GM21367 (cell line): ENCODE data around the gene COL4A2.
"Not testable (repeated sequence)": the region's sequence is repeated elsewhere in the genome, so short reads cannot be mapped to it uniquely, and the experiment has no call there.

Source experiments
- ATAC-seq: cut with Tn5 transposase; IDR thresholded peaks from one replicate; pipeline ENCODE4 v1.9.1; 2021; ENCODE audit not compliant: unreplicated experiment

Gene COL4A2

DNA sequence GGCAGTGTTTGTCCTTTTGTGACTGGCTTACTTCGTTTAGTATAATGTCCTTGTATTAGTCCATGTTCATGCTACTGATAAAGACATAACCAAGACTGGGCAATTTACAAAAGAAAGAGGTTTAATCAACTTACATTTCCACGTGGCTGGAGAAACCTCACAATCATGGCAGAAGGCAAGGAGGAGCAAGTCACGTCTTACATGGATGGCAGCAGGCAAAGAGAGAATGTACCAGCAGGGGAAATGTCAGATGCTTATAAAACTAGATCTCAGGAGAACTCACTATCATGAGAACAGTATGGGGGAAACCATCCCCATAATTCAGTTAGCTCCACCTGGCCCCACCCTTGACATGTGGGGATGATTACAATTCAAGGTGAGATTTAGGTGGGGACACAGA, 14.5 kb downstream of the COL4A2 start:
- ATAC-seq: not testable (repeated sequence)

- no peak for ATAC-seq
Measured at GRCh38 chr13:110322126-110322827, 15.2 kb downstream of the COL4A2 start.

GRCh38 chr13:110322828-110323171, 15.7 kb downstream of the COL4A2 start:
- ATAC-seq: no peak

DNA sequence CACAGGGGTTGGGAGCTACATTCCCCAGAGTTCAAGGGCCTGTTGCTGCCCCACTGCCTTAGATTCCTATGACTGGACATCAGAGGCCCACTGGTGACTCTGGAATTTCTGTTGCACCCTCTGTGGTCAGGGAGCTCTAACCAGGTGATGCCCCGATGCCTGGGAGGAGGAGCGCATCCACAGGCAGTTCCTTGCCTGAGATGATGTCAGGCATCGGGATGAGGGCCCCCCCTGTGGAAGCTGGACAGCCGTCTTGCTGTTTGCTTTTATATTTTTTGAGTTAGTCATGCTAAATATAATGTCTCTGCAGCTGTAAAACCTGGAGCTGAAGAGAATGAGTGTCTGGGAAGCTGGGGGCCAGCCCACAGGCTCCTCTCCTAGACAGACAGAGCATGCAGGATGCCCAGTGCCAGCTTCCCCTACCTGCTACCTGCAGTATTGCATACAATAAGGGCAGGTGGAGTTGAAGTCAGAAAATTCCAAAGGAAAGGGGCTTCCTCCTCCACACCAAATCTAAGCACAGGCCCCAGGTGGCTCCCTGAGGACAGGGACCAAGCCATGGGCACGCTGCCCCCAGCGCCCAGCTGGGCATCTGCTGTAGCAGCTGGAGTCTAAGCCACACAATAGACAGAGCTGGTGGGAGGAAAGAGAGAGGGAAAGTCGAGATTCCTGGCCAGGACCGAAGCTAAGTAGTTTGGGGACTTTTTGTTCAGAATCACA, 16.2 kb downstream of the COL4A2 start:
- no peak for ATAC-seq

DNA sequence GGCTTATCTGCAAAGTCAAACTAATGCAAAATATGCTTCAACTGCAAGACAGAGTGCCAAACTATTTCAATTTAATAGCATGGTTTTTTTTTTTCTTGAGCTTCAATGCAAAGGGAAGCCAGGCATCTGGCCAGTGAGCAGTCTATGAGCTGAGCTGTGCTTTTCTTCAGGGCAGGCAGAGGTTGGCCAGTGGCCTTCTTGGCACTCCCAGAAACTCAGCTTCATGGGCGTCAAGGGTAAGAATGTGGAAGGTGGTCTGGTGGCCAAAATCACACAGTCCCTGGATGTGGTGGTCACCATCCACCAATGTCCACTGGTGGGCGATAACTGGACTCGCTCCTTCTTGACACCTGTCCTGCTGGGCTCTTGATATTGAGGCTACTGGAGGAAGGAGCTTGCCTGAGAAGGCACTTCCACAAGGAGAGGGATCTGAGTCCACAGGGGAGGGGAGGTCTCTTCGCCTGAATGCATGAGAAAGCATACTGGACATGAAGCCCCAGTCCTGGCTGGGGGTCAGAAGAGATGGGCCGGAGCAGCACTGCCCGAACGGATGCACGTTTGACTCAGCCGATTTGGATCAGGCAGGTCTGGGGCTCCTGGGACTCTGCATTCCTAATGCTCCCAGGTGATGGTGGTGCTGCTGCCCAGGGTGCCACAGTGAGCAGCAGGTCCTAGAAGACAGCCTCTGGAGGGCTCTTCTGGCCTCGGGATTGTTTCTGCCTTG, 17.1 kb downstream of the COL4A2 start:
- ATAC-seq: no peak

GRCh38 chr13:110326263-110326904, 19.3 kb downstream of the COL4A2 start:
- no peak for ATAC-seq

DNA sequence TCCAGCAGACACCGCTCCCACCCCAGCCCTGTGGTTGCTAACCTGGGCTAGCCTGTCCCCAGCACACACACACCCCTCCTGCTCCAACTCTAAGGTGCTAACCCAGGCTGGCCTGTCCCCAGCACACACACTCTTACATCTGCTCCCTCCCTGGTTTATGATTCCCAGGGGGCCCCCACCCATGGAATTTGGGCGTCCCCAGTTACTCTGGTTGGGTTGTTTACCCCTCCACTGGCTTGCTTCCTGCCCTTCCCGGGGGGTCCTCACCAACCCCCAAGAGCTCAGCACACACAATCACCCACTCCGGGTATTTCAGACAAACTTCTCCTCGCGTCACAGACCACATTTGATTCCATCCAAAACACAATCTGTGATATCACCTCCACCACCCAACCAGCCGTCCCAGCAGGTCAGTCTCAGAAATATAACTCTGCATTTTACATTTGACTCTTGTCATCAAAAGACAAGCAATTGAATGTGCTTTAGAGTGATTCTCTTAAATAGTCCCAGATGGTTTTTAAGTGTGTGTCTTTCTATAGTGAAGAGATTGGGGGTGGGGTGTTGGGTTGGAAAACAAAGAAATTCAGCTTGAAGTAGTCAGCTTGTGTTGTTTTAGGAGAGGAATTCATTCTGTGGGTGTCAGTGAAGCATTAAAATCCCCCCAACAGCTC, 20.1 kb downstream of the COL4A2 start:
- no peak for ATAC-seq

DNA sequence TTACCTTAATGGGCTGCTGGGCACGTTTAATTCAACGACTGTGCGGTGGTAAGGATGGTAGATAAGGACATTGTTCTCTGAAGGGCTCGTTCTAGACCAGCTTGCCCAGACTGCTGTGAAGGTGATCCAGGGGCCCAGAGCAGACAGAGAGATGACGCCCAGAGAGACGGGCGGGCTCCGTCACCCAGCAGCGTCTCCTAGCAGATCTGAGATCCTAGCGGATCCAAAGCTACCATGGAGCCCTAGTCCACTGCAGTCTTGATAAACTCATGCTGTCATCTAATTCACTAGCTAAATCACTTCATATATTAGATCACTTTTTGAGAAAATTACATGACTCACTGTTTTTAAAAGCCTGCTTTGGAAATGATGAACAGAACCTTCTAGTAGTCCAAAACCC, 21.5 kb downstream of the COL4A2 start:
- ATAC-seq: no peak

DNA sequence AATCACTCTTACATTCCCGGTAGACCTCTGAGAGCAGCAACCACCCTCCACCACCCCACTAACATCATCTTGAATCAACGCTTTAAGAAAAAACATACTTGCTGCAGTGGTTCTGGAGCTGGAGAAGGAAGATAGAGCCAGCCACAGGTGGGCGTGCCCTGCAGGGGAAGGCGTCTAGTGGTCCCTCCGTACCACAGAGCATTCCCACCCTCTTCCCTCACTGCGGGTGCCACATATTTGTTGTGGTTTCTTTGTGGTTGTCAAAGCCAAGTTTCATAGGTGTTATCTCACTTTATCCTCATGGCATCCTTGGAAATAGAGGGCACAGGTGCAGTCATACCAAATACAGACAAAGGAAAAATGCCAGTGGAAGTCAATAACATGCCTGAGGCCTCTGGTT, 22.2 kb downstream of the COL4A2 start:
- no peak for ATAC-seq

DNA sequence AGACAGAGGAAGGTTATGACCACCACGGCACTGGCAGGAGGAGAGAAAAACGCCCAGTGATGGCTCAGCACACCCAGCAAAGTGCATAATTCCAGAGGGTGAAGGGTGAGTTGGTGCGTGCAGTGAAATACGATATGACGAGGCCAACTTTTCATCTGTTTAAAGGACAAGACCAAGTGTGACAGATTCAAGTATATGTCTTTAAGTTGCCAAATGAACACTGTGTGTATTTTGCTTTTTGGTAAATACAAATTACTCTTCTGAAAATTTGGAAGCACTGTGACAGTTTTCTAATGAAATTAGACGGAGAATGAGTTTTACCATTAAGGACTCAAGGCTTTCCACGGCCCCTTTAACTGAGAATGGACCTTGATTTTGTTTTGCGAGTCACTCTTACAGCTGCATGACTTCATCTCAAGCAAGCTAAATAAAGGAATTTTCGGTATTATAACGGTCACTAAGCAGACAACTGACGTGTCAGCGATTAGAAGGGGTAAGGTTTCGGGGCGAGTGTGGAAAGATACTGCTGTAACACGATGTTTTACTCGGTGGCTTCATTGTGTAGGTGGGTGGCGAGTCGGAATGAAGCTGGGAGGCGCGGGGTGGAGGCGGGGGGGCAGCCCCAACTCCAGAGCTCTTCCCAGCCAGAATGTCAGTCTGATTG, 22.8 kb downstream of the COL4A2 start:
- no peak for ATAC-seq

DNA sequence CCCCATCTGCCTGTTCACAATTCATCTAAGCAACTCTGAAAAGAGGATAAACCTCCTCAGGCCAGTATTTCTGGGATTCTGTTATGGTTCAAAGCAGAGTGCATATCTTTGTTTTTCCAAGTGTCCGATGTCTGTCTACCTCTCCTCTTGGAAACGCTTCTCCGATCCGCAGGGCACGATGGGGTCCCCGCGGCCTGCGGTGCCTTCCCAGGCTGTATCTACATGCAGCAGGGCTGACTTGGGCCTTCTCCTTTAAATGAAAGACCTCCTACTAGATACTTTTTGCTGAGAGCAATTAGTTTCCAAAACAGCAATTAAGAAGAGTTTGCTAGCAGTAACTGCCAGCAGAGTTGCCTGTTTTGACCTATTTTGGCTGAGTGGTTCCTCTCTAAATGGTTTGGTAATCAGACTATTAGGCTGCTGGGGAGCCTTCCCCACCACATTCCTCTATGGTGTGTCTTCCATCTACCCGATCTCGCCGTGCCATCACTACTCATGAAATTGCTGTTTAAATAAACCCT, 23.5 kb downstream of the COL4A2 start:
- ATAC-seq: no peak

DNA sequence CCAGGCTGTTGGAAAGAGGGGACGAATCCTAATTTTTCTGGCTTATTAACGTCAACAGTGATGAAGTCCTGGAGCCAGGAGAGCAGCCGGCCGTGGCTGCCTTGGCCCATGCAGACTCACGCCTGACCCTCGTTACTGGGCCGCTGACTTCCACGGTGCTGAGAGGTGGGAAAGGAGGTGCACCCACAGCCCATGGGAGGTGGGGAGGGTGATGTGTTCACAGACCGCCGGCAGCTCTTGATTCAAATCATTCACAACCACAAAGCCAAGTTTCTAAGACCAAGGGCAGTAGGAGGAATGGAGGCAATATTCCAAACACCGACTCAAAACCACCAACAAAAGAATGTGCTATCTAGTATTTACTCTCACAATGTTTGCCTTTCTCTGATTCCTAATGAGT, 24.3 kb downstream of the COL4A2 start:
- no peak for ATAC-seq

- no peak for ATAC-seq
Measured at GRCh38 chr13:110332750-110333149, 25.7 kb downstream of the COL4A2 start.

- no peak for ATAC-seq
Measured at GRCh38 chr13:110333837-110334236, 26.8 kb downstream of the COL4A2 start.

GRCh38 chr13:110334256-110334655, 27.2 kb downstream of the COL4A2 start:
- ATAC-seq: no peak

GRCh38 chr13:110334841-110335490, 27.9 kb downstream of the COL4A2 start:
- no peak for ATAC-seq

DNA sequence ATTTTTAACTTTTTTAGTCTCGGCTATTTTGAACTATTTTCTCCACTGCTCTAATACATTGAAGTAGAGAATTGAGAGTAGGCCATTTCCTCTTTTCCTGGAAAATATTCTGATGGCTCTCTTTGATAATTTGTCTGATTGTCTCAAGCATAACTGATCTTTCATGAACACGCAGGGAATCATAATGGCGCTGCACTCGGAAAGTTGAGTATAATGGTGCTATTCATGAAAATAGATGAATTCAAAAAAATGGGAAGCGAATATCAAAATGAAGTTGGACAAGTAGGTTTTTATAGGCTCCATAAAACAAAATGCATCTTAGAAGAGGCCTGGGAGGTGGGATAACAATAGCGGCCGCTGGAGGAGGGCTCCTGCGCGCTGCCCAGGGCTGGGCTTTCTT, 29.0 kb downstream of the COL4A2 start:
- no peak for ATAC-seq

GRCh38 chr13:110336681-110337080, 29.6 kb downstream of the COL4A2 start:
- no peak for ATAC-seq

GRCh38 chr13:110337247-110337646, 30.2 kb downstream of the COL4A2 start:
- ATAC-seq: no peak
